Effector CD8-positive, alpha-beta T cell (primary cell): Measurements from ENCODE around the gene KLHL29.
A peak's percentile ranks its signal among the peaks of the same experiment; 100 is the strongest.

Source experiments
- DNase-seq: peaks from one replicate; lab custom pipeline; 2025; lab: John Stamatoyannopoulos, UW

KLHL29 gene

GRCh38 chr2:23531280-23531679, 146.3 kb downstream of the KLHL29 start:
- no peak for DNase-seq

- no peak for DNase-seq
Observed at GRCh38 chr2:23531881-23532280, 146.9 kb downstream of the KLHL29 start.

GRCh38 chr2:23532391-23533337, 147.7 kb downstream of the KLHL29 start:
- DNase-seq = peak; percentile 11

- no peak for DNase-seq
Observed at GRCh38 chr2:23533338-23533695, 148.3 kb downstream of the KLHL29 start.

- DNase-seq = no peak
Observed at GRCh38 chr2:23534771-23535170, 149.8 kb downstream of the KLHL29 start.

GRCh38 chr2:23536326-23536725, 151.3 kb downstream of the KLHL29 start:
- DNase-seq = no peak

- DNase-seq = no peak
Observed at GRCh38 chr2:23537991-23538390, 153.0 kb downstream of the KLHL29 start.

GRCh38 chr2:23538566-23538965, 153.6 kb downstream of the KLHL29 start:
- no peak for DNase-seq

GRCh38 chr2:23540804-23541360, 155.9 kb downstream of the KLHL29 start:
- DNase-seq = no peak

- DNase-seq = no peak
Observed at GRCh38 chr2:23541503-23542229, 156.7 kb downstream of the KLHL29 start.

- DNase-seq = no peak
Observed at GRCh38 chr2:23542230-23542789, 157.3 kb downstream of the KLHL29 start.

- DNase-seq = no peak
Observed at GRCh38 chr2:23543302-23543701, 158.3 kb downstream of the KLHL29 start.

GRCh38 chr2:23543728-23544127, 158.7 kb downstream of the KLHL29 start:
- no peak for DNase-seq

GRCh38 chr2:23544589-23545295, 159.8 kb downstream of the KLHL29 start:
- no peak for DNase-seq

GRCh38 chr2:23545396-23545795, 160.4 kb downstream of the KLHL29 start:
- DNase-seq = no peak

- DNase-seq = no peak
Observed at GRCh38 chr2:23545811-23546210, 160.8 kb downstream of the KLHL29 start.

- DNase-seq = no peak
Observed at GRCh38 chr2:23546913-23547312, 161.9 kb downstream of the KLHL29 start.

GRCh38 chr2:23547725-23548124, 162.7 kb downstream of the KLHL29 start:
- no peak for DNase-seq

- DNase-seq = no peak
Observed at GRCh38 chr2:23548143-23548769, 163.3 kb downstream of the KLHL29 start.

GRCh38 chr2:23549051-23549450, 164.1 kb downstream of the KLHL29 start:
- no peak for DNase-seq

- DNase-seq = no peak
Observed at GRCh38 chr2:23549821-23550530, 165.0 kb downstream of the KLHL29 start.
